ENCODE results near the gene TTC9.

TTC9 gene

GRCh38 chr14:70641548-70642302 is at the start of gene TTC9:
Gene TTC9 (plus strand): TSS chr14:70641916. CDS start chr14:70642130, 214 bp downstream.
- no peak for DNase-seq (ENCODE audit: low read depth)

DNA sequence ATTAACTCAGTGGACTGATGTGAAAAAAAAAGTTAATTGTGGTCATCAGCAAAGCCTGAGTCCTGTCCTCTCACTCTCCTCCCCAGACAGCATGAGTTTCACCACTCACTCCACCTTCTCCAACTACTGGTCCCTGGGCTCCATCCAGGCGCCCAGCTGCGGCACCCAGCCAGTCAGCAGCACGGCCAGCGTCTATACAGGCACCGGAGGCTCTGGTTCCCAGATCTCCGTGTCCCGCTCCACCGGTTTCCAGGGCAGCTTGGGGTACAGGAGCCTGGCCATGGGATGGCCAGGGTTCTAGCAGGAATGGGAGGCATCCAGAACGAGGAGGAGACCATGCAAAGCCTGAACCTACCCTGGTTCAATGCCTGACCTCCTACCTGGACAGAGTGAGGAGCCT is 47.3 kb upstream of the TTC9 start:
- no peak for DNase-seq (ENCODE audit: low read depth)

DNA sequence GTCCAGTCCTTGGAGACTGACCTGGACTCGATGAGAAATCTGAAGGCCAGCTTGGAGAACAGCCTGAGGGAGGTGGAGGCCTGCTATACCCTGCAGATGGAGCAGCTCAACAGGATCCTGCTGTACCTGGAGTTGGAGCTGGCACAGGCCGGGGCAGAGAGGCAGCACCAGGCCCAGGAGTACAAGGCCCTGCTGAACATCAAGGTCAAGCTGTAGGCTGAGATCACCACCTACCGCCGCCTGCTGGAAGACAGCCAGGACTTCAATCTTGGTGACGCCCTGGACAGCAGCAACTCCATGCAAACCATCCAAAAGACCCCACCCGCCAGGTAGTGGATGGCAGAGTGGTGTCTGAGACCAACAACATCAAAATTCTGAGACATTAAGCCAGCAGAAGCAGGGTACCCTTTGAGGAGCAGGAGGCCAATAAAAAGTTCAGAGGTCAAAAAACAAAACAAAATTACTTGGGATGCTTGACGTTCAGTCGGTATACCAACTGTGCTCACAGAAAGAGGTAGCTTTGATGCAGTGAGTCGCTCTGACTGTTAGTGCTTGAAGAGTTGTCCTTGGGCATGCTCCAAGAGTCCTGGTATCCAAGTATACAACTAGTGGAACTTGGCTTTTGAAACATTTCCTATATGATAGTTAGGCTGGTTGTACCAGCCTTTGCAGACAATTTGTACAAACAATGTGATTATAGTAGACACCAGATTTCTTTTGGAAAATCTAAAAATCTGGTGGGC is 46.1 kb upstream of the TTC9 start:
- DNase-seq (ENCODE audit: low read depth) = no peak

DNA sequence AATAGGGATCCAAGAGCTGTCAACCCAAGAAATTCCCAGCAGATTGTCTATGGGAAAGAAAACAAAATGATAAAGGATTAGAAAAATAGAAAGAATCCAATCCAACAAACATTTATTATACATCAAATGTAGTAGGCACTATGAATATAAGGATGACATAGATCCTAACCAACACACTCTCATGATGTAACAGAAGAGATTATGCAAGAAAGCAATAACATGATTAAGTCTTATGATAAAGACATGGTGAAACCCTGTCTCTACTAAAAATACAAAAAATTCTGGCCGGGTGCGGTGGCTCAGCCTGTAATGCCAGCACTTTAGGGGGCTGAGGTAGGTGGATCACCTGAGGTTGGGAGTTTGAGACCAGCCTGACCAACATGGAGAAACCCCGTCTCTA is 44.0 kb upstream of the TTC9 start:
- DNase-seq (ENCODE audit: low read depth) = no peak

- no peak for DNase-seq (ENCODE audit: low read depth)
Measured at GRCh38 chr14:70599345-70599744, 42.4 kb upstream of the TTC9 start.

GRCh38 chr14:70600382-70601157 is 41.1 kb upstream of the TTC9 start, which contains the start of gene MED6:
Gene MED6 (minus strand): TSS chr14:70600655. CDS start chr14:70600637, 18 bp downstream.
- DNase-seq (ENCODE audit: low read depth) = peak; percentile 58

- no peak for DNase-seq (ENCODE audit: low read depth)
Measured at GRCh38 chr14:70601162-70601561, 40.6 kb upstream of the TTC9 start.

DNA sequence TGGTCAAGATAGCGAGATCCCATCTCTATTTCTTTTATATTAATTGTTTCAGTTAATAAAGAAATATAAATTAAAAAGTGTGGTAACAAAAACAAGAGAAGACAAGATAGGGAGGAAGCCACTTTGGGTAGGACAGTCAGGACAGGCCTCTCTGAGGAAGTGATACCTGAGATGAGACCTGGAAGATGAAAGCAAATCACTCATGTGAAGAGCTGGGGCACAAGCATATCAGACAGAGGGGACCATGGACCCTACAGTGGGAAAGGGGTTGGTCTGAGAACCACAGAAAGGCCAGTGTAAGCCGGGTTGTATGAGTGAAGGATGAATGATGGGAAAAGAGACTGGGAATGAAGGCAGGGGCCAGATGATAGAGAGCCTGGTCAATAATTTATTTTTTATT is 39.5 kb upstream of the TTC9 start:
- no peak for DNase-seq (ENCODE audit: low read depth)

DNA sequence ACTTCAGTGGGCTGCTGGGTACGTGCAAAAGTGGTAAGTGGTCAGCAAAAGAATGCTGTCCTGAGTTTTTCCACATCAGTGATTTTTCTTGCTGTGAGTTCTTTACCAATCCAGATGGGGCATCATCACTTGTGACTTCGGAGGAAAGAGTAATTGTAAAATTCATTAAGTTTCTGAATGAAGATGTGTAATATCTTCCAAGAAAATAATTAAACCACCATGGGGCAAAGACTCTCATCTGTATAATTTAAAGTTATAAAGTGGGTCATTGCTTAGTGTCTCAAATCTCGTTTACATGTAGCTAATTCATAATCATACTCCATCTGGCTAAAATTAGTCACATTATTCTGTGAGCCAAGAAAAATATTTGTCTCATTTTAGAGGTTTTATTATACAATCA is 30.5 kb upstream of the TTC9 start:
- DNase-seq (ENCODE audit: low read depth) = no peak

DNA sequence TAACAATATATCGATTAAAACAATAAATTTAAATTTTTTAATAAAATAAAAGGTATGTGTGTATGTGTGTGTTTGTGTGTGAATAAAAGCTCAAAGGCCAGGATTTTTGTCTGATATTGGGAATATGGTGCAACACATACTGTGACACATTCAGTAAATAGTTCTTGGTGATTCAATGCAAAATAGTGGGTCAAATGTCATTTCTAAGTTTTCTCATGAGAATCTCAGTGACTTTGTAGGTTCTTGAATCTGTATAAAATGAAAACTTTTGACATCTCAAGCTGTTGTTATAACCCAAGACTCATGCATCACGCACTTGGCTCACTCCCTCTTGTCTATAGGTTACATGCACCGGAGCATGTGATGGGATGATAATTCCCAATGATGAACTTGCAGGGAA is 25.1 kb upstream of the TTC9 start:
- DNase-seq (ENCODE audit: low read depth) = no peak

DNA sequence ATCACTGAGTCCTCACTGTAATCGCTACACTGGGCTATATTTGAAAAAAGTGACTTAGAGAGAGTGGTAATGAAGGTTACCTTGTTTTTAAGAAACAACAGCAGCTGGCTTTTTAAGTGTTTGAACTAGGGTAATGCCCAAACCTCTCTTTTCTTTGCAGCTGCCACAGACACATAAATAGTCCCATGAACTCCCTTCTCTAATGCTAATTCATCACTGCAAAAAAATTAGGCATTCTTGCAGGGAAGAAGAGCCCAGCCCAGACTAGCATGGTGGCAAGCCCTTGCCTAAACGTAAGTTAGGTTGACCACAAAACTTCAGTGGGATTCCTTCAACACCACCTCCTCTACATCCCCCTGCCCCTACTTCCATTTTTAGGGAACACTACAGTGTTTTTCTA is 23.4 kb upstream of the TTC9 start:
- no peak for DNase-seq (ENCODE audit: low read depth)

GRCh38 chr14:70619708-70620107 is 22.0 kb upstream of the TTC9 start:
- DNase-seq (ENCODE audit: low read depth) = no peak

GRCh38 chr14:70622111-70622712 is 19.5 kb upstream of the TTC9 start:
- DNase-seq (ENCODE audit: low read depth) = no peak

DNA sequence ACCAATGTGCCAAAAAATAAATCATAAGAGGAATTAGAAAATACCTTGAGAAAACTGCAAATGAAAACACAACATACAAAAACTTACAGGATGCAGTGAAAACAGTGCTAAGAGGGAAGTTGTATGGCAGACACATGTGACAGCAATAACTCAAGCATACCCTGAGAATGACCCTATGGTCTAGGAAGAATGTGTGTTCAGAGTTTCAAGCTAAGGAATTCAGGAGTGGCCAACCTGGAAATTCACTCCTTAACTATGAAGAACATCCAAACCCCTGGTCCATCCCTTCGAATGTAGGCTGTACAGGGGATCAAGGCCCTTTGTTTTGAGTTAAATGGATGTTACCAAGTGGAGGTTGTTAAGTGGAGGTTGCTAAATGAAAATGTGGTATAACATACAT is 16.7 kb upstream of the TTC9 start:
- DNase-seq (ENCODE audit: low read depth) = no peak

DNA sequence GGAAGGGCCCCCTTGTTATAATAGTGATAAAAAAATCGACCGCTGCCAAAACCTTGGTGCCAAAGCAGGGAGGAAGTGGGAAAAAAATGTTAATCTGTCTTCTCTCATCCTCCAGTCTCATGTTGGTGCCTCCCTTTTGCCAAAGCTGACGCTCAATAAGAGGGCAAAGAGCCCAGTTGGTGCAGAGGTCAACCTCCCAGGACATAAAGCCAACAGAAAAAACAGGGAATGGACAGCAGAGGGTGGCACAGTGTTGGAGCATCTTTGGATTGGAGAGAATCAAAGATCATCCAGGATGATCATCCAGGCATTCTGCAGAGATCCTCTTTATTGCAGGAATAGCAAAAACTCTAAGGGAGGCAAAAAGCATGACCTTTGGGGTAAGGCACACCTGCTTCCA is 9.8 kb upstream of the TTC9 start:
- no peak for DNase-seq (ENCODE audit: low read depth)

DNA sequence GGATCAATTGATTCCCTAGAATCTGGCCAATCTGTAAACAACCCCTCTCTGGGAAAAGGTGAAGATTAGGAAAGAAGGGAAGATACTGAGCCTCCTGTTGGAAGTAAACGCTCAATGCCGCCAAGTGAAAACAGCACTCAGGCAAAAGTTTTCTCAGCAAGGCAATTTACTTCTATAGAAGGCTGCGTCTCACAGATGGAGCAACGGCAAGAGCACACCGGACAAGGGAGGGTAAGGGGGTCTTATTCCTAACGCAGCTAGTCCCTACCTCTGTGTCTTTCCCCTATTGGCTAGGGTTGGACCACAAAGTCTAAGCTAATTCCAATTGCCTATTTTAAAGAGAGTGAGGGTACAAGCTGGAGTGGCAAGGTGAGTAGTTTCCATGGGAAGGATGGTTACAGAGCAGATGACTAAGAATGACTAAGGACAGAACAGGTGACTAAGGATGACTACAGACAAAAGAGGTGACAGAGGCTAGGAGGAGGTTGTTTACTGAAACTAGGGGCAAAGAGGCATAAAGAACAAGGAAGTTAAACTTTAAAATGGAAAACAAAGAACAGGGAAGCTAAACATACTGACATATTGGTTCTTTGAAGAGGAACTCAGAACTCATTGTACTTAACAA is 5.6 kb upstream of the TTC9 start:
- no peak for DNase-seq (ENCODE audit: low read depth)

DNA sequence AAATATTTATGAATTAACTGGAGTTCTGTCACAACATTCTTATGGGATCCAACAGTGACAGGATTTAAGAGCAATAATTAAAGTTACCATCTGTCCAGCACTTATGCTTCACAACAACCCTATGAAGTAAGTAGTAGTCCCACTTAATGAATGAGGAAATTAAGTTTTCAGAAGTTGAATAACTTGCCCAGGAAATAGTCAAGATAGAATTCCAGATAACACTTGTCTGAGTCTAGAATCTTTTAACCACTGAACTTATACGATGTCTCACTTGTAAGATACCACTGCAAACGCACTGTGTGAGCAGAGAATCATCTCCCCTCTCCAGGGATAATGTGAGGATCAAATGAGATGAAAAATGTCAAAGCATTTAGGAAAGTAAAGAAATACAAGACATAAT is 3.3 kb upstream of the TTC9 start:
- DNase-seq (ENCODE audit: low read depth) = no peak

DNA sequence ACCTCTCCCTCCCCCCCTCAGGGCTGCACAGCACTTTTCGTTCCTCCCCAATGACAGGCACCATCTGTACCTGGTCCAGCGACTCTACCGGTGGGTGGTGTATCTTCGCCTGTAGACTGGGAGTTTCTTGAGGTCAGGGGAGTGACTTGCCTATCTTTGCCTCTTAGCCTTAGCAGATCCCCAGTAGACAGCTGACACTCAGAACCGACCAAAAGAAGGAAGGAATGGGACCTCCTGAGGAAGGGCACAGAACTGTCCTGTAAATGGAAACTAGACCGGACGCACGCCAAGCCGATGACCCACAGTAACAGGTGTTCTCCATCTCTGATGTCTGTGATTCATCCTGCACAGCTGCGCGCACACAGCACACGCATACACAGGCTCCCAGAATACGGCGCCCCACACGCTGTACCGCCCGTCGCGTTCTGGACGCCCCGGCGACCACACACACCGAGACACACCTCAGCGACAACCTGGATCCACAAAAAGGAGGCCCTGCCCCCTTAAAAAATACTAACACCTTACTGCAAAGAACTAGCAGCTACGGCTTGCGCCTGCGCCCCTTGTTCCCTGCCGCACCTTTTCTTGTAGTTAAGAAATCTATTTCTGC is 673 bp upstream of the TTC9 start:
- no peak for DNase-seq (ENCODE audit: low read depth)

DNA sequence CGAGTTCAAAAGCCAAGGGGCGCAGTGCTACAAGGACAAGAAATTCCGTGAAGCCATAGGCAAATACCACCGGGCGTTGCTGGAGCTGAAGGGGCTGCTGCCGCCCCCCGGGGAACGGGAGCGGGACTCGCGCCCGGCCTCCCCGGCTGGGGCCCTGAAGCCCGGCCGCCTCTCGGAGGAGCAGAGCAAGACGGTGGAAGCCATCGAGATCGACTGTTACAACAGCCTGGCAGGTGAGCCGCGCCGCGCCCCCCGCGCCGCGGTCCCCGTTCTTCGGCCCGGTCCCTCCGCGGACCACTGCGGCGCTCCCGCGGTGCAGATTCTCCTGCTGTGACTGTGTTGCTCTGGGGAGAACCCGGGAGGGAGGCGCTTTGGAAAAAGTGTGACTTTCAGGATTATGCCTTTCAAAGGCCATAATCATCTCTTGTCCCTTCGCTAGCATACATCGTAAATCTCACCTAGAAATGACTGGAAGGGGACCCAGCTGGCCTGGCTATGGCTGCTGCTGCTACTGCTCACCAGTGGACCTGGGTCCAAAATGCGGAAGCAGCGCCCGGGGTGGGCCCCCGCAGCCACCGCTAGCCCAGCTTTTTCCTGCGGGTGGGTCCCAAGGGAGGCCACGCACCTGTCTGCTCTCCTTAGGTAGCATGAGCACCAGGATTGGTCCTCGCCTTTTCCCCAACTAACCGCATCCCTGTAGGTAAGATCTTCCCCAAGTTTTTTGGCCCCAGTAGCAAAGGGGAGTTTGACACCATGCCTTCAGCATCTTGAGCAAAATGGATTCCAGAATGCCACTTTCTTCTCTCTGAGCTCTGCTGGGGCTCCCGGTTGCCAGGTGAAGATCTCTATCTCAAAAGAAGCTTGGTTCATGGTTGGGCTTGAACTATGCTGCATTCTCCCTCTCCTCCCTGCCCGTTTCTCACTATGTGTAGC is 853 bp downstream of the TTC9 start:
- no peak for DNase-seq (ENCODE audit: low read depth)

GRCh38 chr14:70643967-70644366 is 2.3 kb downstream of the TTC9 start:
- DNase-seq (ENCODE audit: low read depth) = no peak
